Mammary epithelial cell (primary cell): ENCODE data around the gene CCN2.

ENCODE experiments used
- EZH2 ChIP-seq: IDR thresholded peaks from 2 replicates; pipeline ENCODE4 v1.6.1; 2012; ENCODE audit warnings: low read length, inconsistent platforms, borderline replicate concordance
- TF ChIP-seq, protein P1 (sequence below), 2 donors: IDR thresholded peaks in 1 of 2; conservative IDR thresholded peaks in 1 of 2; 2 replicates each; pipeline ENCODE4 v1.5.1; 2011 to 2012; ENCODE audit warnings: inconsistent platforms in 2 of 2, low read length in 2 of 2, mild to moderate bottlenecking in 2 of 2, control low read depth in 1 of 2, low read depth in 1 of 2; ENCODE audit not compliant: insufficient read depth in 1 of 2; ENCODE audit errors: extremely low read depth in 1 of 2

DNA sequence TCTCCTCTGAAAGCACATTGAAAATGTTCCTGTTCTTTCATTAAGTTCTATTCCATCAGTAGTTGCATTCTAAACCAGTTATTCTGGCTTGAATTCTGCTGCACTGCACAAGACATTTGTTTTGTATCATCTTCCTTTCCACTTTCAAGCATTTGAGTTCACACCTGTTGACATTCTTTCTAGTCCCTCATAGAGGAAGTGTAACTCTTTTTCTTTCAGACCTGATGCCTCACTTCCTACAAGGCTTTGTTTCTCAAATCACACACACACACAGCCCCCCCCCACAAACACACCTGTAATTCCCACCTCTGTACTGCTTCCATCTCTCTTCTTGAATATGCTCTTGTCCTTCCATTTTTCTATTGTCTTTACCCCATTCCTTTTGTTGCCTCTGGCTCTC lies 50.9 kb downstream of the CCN2 start:
- TF ChIP-seq, protein P1, sequence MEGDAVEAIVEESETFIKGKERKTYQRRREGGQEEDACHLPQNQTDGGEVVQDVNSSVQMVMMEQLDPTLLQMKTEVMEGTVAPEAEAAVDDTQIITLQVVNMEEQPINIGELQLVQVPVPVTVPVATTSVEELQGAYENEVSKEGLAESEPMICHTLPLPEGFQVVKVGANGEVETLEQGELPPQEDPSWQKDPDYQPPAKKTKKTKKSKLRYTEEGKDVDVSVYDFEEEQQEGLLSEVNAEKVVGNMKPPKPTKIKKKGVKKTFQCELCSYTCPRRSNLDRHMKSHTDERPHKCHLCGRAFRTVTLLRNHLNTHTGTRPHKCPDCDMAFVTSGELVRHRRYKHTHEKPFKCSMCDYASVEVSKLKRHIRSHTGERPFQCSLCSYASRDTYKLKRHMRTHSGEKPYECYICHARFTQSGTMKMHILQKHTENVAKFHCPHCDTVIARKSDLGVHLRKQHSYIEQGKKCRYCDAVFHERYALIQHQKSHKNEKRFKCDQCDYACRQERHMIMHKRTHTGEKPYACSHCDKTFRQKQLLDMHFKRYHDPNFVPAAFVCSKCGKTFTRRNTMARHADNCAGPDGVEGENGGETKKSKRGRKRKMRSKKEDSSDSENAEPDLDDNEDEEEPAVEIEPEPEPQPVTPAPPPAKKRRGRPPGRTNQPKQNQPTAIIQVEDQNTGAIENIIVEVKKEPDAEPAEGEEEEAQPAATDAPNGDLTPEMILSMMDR (conservative IDR thresholded peaks at IDR 0.05 in 1 of 2, IDR thresholded peaks at IDR 0.05 in 1 of 2; ENCODE audit: extremely low read depth in 1 of 2, insufficient read depth in 1 of 2, low read depth in 1 of 2, low read length in 2 of 2) = no peak
- no peak for TF ChIP-seq EZH2
